CD4-positive, CD25-positive, alpha-beta regulatory T cell (primary cell): Measurements from ENCODE around the gene BLACAT1. TPM values are rescaled to one million over a fixed set of nuclear protein-coding genes. Genes with fewer than 3 reads are reported as not detected.

Source experiments
- ATAC-seq, 2 donors: fragments of 150-1000 bp; cut with Tn5 transposase; one replicate each; pipeline ENCODE4 v1.10.0; 2021; ENCODE audit warnings: low read depth in 2 of 2, moderate number of reproducible peaks in 2 of 2, moderate library complexity in 1 of 2
- DNase-seq, 3 donors: peaks; one replicate each; pipeline versions ENCODE4 v3.0.0 to v3.0.0-alpha.2; 2012 to 2022; ENCODE audit warnings: mixed read lengths in 1 of 3
- H3K27ac ChIP-seq: one replicate; pipeline ENCODE4 v1.7.0; 2013; ENCODE audit warnings: mild to moderate bottlenecking, low read length; ENCODE audit not compliant: insufficient read depth, poor library complexity, severe bottlenecking
- H3K27me3 ChIP-seq: one replicate; pipeline ENCODE4 v1.7.0; 2013; ENCODE audit warnings: low read length; ENCODE audit not compliant: control insufficient read depth, insufficient read depth
- H3K36me3 ChIP-seq: one replicate; pipeline ENCODE4 v1.7.0; 2013; ENCODE audit warnings: mild to moderate bottlenecking, low read length, moderate library complexity; ENCODE audit not compliant: control insufficient read depth, insufficient read depth
- H3K4me1 ChIP-seq: 2 replicates; pipeline ENCODE4 v1.7.0; 2013; ENCODE audit warnings: mild to moderate bottlenecking, low read length; ENCODE audit not compliant: insufficient read depth, control insufficient read depth, poor library complexity, severe bottlenecking
- H3K4me3 ChIP-seq: one replicate; pipeline ENCODE4 v1.7.0; 2013; ENCODE audit warnings: low read depth, mild to moderate bottlenecking, low read length, moderate library complexity
- H3K9me3 ChIP-seq, 2 experiments: 1 replicate in 1 of 2; 2 replicates in 1 of 2; pipeline ENCODE4 v1.7.0; 2013; ENCODE audit warnings: low read length in 2 of 2, mild to moderate bottlenecking in 1 of 2, moderate library complexity in 1 of 2; ENCODE audit not compliant: control insufficient read depth in 2 of 2
- H3K27ac Mint-ChIP-seq, 3 donors: one replicate each; pipeline ENCODE4 v1.8.0; 2020 to 2022; ENCODE audit warnings: mild to moderate bottlenecking in 3 of 3, mixed read lengths in 3 of 3, moderate library complexity in 2 of 3
- H3K27me3 Mint-ChIP-seq: one replicate; pipeline ENCODE4 v1.8.0; 2022; ENCODE audit warnings: mild to moderate bottlenecking, mixed read lengths
- H3K36me3 Mint-ChIP-seq: one replicate; pipeline ENCODE4 v1.8.0; 2020; ENCODE audit warnings: mixed read lengths
- H3K4me1 Mint-ChIP-seq, 4 donors: one replicate each; pipeline ENCODE4 v1.8.0; 2020 to 2022; ENCODE audit warnings: mixed read lengths in 4 of 4, mild to moderate bottlenecking in 1 of 4
- H3K4me3 Mint-ChIP-seq, 4 donors: one replicate each; pipeline ENCODE4 v1.8.0; 2020 to 2022; ENCODE audit warnings: mild to moderate bottlenecking in 4 of 4, mixed read lengths in 4 of 4, moderate library complexity in 3 of 4
- H3K9me3 Mint-ChIP-seq, 7 donors: one replicate each; pipeline ENCODE4 v1.8.0; 2020 to 2022; ENCODE audit warnings: mixed read lengths in 7 of 7, mild to moderate bottlenecking in 3 of 7, moderate library complexity in 2 of 7
- polyA plus RNA-seq, 4 donors: library from polyadenylated mRNA; unstranded; fragments of 300-500 nt; fragmentation: Illumina TruSeq; gene quantifications; one replicate each; pipeline ENCODE4 v1.2.3, GENCODE V29; 2021
- total RNA-seq: library from RNA; stranded (reverse); gene quantifications from one replicate; pipeline ENCODE4 v1.2.3, GENCODE V29; 2022

Gene BLACAT1
- total and polyA plus RNA-seq, 5 donors from 2014 or later: 0.15 TPM; not detected in 4

GRCh38 chr1:205465392-205465791, 9.5 kb upstream of the BLACAT1 start:
- no peak overlapping the region for H3K4me3 Mint-ChIP-seq
- H3K36me3 Mint-ChIP-seq: no peaks in the 10 kb centered on the region
- Histone ChIP-seq H3K4me1 (no peaks in the 10 kb centered on the region), H3K27me3 (peaks cover 11% of the 10 kb centered on the region), H3K27ac (no peak overlapping the region), H3K9me3 (no peaks in the 10 kb centered on the region), H3K4me3 (no peak overlapping the region), H3K36me3 (no peaks in the 10 kb centered on the region)
- peaks cover 0 to 3% (median 0%) of the 10 kb centered on the region in 7 donors for H3K9me3 Mint-ChIP-seq
- H3K27me3 Mint-ChIP-seq: peaks cover 42% of the 10 kb centered on the region
- ATAC-seq (no peak), DNase-seq (no peak)
- no peaks in the 10 kb centered on the region for H3K4me1 Mint-ChIP-seq
- H3K27ac Mint-ChIP-seq: no peak overlapping the region

DNA sequence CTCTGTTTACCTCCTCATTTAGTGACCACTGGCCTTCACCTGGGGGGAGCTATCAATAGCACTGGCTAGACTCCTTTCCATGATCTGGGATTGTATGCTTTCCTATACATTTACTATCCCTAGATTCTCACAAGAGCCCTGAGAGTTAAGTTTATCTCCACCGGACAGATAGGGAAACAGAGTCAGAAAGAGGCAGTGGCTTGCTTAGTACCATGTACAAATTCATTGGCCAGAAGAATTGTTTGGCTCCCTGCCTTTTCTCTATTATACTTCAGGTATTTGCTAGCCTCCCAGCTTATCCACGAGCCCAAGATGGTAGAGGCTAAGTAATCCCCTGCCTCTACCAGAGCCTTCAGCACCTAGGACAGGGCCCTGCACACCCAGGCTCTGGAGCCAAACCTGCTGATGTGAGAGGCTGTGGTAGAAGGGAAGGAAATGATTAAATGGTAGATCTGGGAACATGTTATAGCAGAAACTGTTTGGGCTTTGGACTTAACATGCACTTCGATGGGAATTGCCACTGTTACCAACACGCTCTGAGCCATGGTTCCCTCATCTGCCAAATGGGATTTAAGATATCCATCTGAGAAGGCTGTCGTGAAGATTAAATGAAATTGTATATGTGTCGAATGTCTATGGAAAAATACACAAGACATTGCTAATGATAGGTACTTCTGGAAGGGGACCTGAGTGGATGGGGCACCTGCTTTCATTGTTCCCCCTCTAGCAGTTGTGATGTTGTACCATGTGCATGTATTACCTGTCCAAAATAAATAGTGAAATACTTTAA, 3.1 kb upstream of the BLACAT1 start:
- H3K4me1 Mint-ChIP-seq: peaks cover 0 to 17% (median 10%) of the 10 kb centered on the region in 4 donors
- H3K27ac ChIP-seq: no peak overlapping the region
- no peaks in the 10 kb centered on the region for H3K36me3 Mint-ChIP-seq
- peaks cover 30% of the 10 kb centered on the region for H3K27me3 ChIP-seq
- no peak overlapping the region for H3K27ac Mint-ChIP-seq
- H3K4me1 ChIP-seq: peaks cover 21% of the 10 kb centered on the region
- no peak overlapping the region for H3K4me3 ChIP-seq
- peak in 1 of 3 donors; percentile 40 for DNase-seq
- no peaks in the 10 kb centered on the region for H3K9me3 ChIP-seq
- no peak overlapping the region for H3K4me3 Mint-ChIP-seq
- no peak for ATAC-seq
- H3K36me3 ChIP-seq: no peaks in the 10 kb centered on the region
- H3K27me3 Mint-ChIP-seq: peaks cover 51% of the 10 kb centered on the region
- peaks cover 0 to 3% (median 0%) of the 10 kb centered on the region in 7 donors for H3K9me3 Mint-ChIP-seq

- no peak for ATAC-seq
- Mint-ChIP-seq H3K27ac (no peak overlapping the region), H3K36me3 (no peaks in the 10 kb centered on the region), H3K27me3 (peaks cover 67% of the 10 kb centered on the region), H3K4me3 (peak overlapping the region; percentile 66 to 80 (median 78)), H3K4me1 (peaks cover 0 to 17% (median 10%) of the 10 kb centered on the region in 4 donors), H3K9me3 (peaks cover 0 to 3% (median 0%) of the 10 kb centered on the region in 7 donors)
- Histone ChIP-seq H3K4me1 (peaks cover 21% of the 10 kb centered on the region), H3K36me3 (no peaks in the 10 kb centered on the region), H3K4me3 (no peak overlapping the region), H3K27me3 (peaks cover 33% of the 10 kb centered on the region), H3K9me3 (no peaks in the 10 kb centered on the region), H3K27ac (no peak overlapping the region)
- no peak for DNase-seq
These were observed 1.3 kb upstream of the BLACAT1 start for GRCh38 chr1:205456868-205457745.

DNA sequence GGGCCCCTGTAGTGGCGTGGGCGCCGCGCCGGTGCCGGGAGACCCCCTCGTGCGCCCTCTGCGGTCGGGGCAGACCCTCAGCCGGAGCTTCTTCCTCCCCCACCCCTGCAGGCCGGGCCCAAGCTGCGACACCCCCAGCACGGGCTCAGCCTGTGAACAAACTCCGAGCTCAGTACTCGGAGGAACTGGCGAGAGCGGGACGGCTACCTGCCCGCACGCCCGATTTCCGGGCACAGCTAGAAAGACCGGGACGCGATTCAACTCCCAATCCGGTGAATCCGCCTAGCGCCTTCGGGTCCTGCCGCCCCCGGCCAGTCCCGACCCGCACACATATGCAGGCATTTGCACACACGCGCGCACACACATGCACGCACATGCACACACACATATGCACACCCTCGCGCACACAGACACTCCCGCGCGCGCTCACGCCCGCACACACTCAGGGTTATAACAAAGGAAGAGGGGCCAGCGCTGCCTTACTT, 580 bp upstream of the BLACAT1 start:
- Histone ChIP-seq H3K9me3 (no peaks in the 10 kb centered on the region), H3K27me3 (peaks cover 30% of the 10 kb centered on the region), H3K4me1 (peaks cover 21% of the 10 kb centered on the region), H3K4me3 (no peak overlapping the region), H3K36me3 (no peaks in the 10 kb centered on the region), H3K27ac (no peak overlapping the region)
- Mint-ChIP-seq H3K27ac (peak overlapping the region in 1 of 3 donors; percentile 48), H3K4me3 (peak overlapping the region in 3 of 4 donors; percentile 58 to 82 (median 79)), H3K4me1 (peaks cover 0 to 17% (median 10%) of the 10 kb centered on the region in 4 donors), H3K27me3 (peaks cover 67% of the 10 kb centered on the region), H3K36me3 (no peaks in the 10 kb centered on the region), H3K9me3 (peaks cover 0 to 2% (median 0%) of the 10 kb centered on the region in 7 donors)
- DNase-seq (no peak), ATAC-seq (no peak)

DNA sequence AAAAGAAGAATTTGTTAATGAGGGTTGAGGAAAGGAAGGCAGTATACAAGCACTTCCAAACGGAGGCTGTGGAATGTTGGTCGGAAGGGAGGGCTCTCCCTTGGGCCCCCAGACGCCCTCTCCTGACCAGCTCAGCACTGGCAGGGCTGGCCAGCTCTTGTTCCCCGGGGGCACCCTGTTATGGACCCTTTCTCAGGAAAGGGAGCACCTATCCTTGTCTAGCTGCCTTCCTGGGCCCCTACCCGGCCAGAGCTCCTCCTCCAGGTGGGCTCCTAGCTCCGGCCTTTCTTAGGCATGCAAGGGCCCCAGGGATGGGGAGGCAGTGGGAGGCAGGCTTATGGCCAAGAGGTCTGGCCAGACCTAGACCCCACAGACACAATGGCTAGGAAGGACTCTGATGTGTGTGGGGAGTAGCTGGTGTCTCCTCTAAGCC, 926 bp downstream of the BLACAT1 start:
- no peak overlapping the region for H3K4me3 ChIP-seq
- Mint-ChIP-seq H3K27ac (no peak overlapping the region), H3K4me1 (peaks cover 0 to 17% (median 10%) of the 10 kb centered on the region in 4 donors), H3K9me3 (peaks cover 0 to 2% (median 0%) of the 10 kb centered on the region in 7 donors), H3K36me3 (no peaks in the 10 kb centered on the region), H3K4me3 (peak overlapping the region in 1 of 4 donors; percentile 17), H3K27me3 (peaks cover 67% of the 10 kb centered on the region)
- no peak for DNase-seq
- H3K27ac ChIP-seq: no peak overlapping the region
- no peaks in the 10 kb centered on the region for H3K9me3 ChIP-seq
- peaks cover 27% of the 10 kb centered on the region for H3K27me3 ChIP-seq
- no peaks in the 10 kb centered on the region for H3K36me3 ChIP-seq
- H3K4me1 ChIP-seq: peaks cover 21% of the 10 kb centered on the region
- no peak for ATAC-seq

DNA sequence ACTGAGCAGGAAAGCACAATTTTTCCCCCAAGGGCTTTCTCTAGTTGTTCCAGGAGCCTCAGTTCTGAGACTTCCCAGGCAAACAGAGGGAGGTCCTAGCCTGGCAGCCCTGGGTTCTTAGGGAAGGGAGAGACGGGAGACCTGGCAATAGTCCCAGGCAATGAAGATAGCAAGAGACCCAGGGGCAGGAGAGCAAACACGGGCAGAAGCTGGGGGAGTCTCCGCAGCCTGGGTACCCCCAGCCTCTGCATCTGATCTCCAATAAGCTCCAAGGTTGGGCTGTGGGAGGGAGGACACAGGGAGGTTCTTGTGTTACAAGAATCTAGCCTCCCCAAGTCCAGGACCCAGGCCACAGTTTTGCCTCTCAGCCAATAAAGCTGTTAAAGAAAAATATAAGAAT, 2.4 kb downstream of the BLACAT1 start:
- Mint-ChIP-seq H3K27me3 (peaks cover 60% of the 10 kb centered on the region), H3K4me1 (peaks cover 0 to 19% (median 11%) of the 10 kb centered on the region in 4 donors), H3K4me3 (no peak overlapping the region), H3K9me3 (peaks cover 0 to 2% (median 0%) of the 10 kb centered on the region in 7 donors), H3K27ac (no peak overlapping the region), H3K36me3 (no peaks in the 10 kb centered on the region)
- Histone ChIP-seq H3K27ac (no peak overlapping the region), H3K27me3 (peaks cover 21% of the 10 kb centered on the region), H3K9me3 (no peaks in the 10 kb centered on the region), H3K4me1 (peaks cover 21% of the 10 kb centered on the region), H3K36me3 (no peaks in the 10 kb centered on the region), H3K4me3 (no peak overlapping the region)
- ATAC-seq (no peak), DNase-seq (no peak)

DNA sequence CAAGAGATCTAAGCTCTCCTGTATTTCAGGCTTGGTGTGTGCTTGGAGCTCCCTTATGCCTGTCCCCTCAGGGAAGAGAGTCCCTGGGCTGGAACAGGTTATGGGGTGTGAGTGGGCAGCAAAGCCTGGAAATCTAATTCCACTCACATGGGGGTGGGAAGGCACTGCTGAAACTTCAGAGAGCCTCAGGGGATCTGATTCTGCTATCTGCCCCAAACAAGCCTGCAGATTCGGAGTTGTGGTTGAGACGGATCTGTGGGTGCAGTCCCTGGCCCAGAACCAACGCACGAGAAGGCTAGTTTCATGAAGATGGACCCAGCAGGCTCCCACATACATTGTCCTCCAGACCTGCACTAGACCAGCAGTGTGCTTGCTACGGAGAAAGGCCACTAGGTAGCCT, 2.9 kb downstream of the BLACAT1 start:
- Mint-ChIP-seq H3K4me3 (no peak overlapping the region), H3K36me3 (no peaks in the 10 kb centered on the region), H3K27me3 (peaks cover 55% of the 10 kb centered on the region), H3K4me1 (peaks cover 0 to 19% (median 11%) of the 10 kb centered on the region in 4 donors), H3K27ac (no peak overlapping the region), H3K9me3 (peaks cover 0 to 2% (median 0%) of the 10 kb centered on the region in 7 donors)
- Histone ChIP-seq H3K36me3 (no peaks in the 10 kb centered on the region), H3K27ac (no peak overlapping the region), H3K9me3 (no peaks in the 10 kb centered on the region), H3K27me3 (peaks cover 16% of the 10 kb centered on the region), H3K4me1 (peaks cover 21% of the 10 kb centered on the region), H3K4me3 (no peak overlapping the region)
- no peak for ATAC-seq
- DNase-seq: no peak
